HEK293 (cell line): Measurements from ENCODE around the gene TRPM2.

ENCODE experiments used
- CTCF ChIA-PET: fragments of 350-600 bp; formaldehyde crosslinking; extraction: SDS; loops from one replicate; lab custom pipeline; 2021; ENCODE audit warnings: antibody characterized with exemption; lab: Yijun Ruan, JAX
- POLR2A ChIA-PET: fragments of 300-600 bp; formaldehyde crosslinking; extraction: SDS; loops from one replicate; lab custom pipeline; 2020; ENCODE audit warnings: antibody characterized with exemption, inconsistent platforms; lab: Yijun Ruan, JAX
- H3K27ac ChIP-seq: fragments of 200-500 bp; sonication (Bioruptor generic); 2 replicates; pipeline ENCODE4 v1.5.1; 2014; ENCODE audit warnings: low read depth, low read length, control low read depth, inconsistent platforms; ENCODE audit errors: extremely low read depth
- H3K36me3 ChIP-seq, 2 experiments: fragments of 200-500 bp in 1 of 2; sonication (Bioruptor generic) in 1 of 2; 1 replicate in 1 of 2; 2 replicates in 1 of 2; pipeline ENCODE4 v1.5.1; 2014 to 2017; ENCODE audit warnings: inconsistent platforms in 2 of 2, low read length in 2 of 2; ENCODE audit not compliant: control insufficient read depth in 2 of 2, insufficient read depth in 1 of 2
- H3K4me1 ChIP-seq: fragments of 200-500 bp; sonication (Bioruptor generic); 2 replicates; pipeline ENCODE4 v1.5.1; 2014; ENCODE audit warnings: mild to moderate bottlenecking, low read length, inconsistent platforms; ENCODE audit not compliant: control insufficient read depth, insufficient read depth
- H3K4me3 ChIP-seq: 2 replicates; pipeline ENCODE4 v1.5.1; 2011; ENCODE audit warnings: low read depth, mild to moderate bottlenecking, control low read depth, low read length, moderate library complexity
- H3K9me3 ChIP-seq: fragments of 200-500 bp; sonication (Bioruptor generic); 2 replicates; pipeline ENCODE4 v1.5.1; 2014; ENCODE audit warnings: low read depth, low read length, inconsistent platforms; ENCODE audit not compliant: control insufficient read depth, insufficient read depth
- GLI4 ChIP-seq: fragments of 450-650 bp; formaldehyde crosslinking; IDR thresholded peaks from 2 replicates; pipeline ENCODE4 v1.5.1; 2016; ENCODE audit warnings: missing biosample characterization, missing genetic modification characterization
- MEIS1 ChIP-seq: sonication (generic); formaldehyde crosslinking; IDR thresholded peaks from 2 replicates; pipeline ENCODE4 v1.8.1; 2022; ENCODE audit warnings: missing genetic modification reagents, mild to moderate bottlenecking, borderline replicate concordance
- PBX3 ChIP-seq: sonication (generic); formaldehyde crosslinking; IDR thresholded peaks from 2 replicates; pipeline ENCODE4 v1.8.1; 2022; ENCODE audit warnings: mild to moderate bottlenecking, moderate library complexity, missing genetic modification reagents
- SCRT1 ChIP-seq: fragments of 450-650 bp; formaldehyde crosslinking; IDR thresholded peaks from 2 replicates; pipeline ENCODE4 v1.5.1; 2016; ENCODE audit warnings: missing biosample characterization, missing genetic modification characterization, borderline replicate concordance
- TCF7L2 ChIP-seq: IDR thresholded peaks from 2 replicates; pipeline ENCODE4 v1.6.1; 2011; ENCODE audit warnings: low read depth, mild to moderate bottlenecking, inconsistent platforms, low read length, moderate library complexity, borderline replicate concordance
- ZBTB17 ChIP-seq: fragments of 450-650 bp; formaldehyde crosslinking; IDR thresholded peaks from 2 replicates; pipeline ENCODE4 v1.5.1; 2016; ENCODE audit warnings: missing biosample characterization, missing genetic modification characterization
- ZBTB49 ChIP-seq: fragments of 450-650 bp; formaldehyde crosslinking; IDR thresholded peaks from 2 replicates; pipeline ENCODE4 v1.5.1; 2016; ENCODE audit warnings: missing biosample characterization, missing genetic modification characterization, low read depth
- ZBTB7A ChIP-seq: fragments of 450-650 bp; formaldehyde crosslinking; IDR thresholded peaks from 2 replicates; pipeline ENCODE4 v1.5.1; 2016; ENCODE audit warnings: low read depth, missing biosample characterization, missing genetic modification characterization
- ZNF121 ChIP-seq: fragments of 450-650 bp; formaldehyde crosslinking; IDR thresholded peaks from 2 replicates; pipeline ENCODE4 v1.5.1; 2016; ENCODE audit warnings: missing biosample characterization, missing genetic modification characterization
- ZNF140 ChIP-seq: fragments of 450-650 bp; formaldehyde crosslinking; IDR thresholded peaks from 2 replicates; pipeline ENCODE4 v1.5.1; 2016; ENCODE audit warnings: missing biosample characterization, missing genetic modification characterization
- ZNF184 ChIP-seq: fragments of 450-650 bp; IDR thresholded peaks from 2 replicates; pipeline ENCODE4 v1.5.1; 2018; ENCODE audit warnings: missing biosample characterization, mild to moderate bottlenecking, missing genetic modification characterization
- ZNF341 ChIP-seq: fragments of 450-650 bp; formaldehyde crosslinking; IDR thresholded peaks from 2 replicates; pipeline ENCODE4; 2016; ENCODE audit warnings: low read depth, missing biosample characterization, missing genetic modification characterization
- ZNF366 ChIP-seq: fragments of 450-650 bp; formaldehyde crosslinking; conservative IDR thresholded peaks from 2 replicates; pipeline ENCODE4 v1.5.1; 2016; ENCODE audit warnings: missing biosample characterization, missing genetic modification characterization
- ZNF416 ChIP-seq: fragments of 450-650 bp; formaldehyde crosslinking; IDR thresholded peaks from 2 replicates; pipeline ENCODE4 v1.5.1; 2016; ENCODE audit warnings: missing biosample characterization, missing genetic modification characterization
- ZNF549 ChIP-seq: fragments of 450-650 bp; IDR thresholded peaks from 2 replicates; pipeline ENCODE4 v1.5.1; 2018; ENCODE audit warnings: missing biosample characterization, missing genetic modification characterization, mild to moderate bottlenecking, inconsistent platforms, moderate library complexity
- ZNF621 ChIP-seq: fragments of 450-650 bp; formaldehyde crosslinking; IDR thresholded peaks from 2 replicates; pipeline ENCODE4 v1.5.1; 2017; ENCODE audit warnings: missing biosample characterization, missing genetic modification characterization
- ZNF654 ChIP-seq: fragments of 450-650 bp; formaldehyde crosslinking; IDR thresholded peaks from 2 replicates; pipeline ENCODE4 v1.5.1; 2016; ENCODE audit warnings: low read depth, missing biosample characterization, missing genetic modification characterization
- ZSCAN23 ChIP-seq: fragments of 450-650 bp; formaldehyde crosslinking; IDR thresholded peaks from 2 replicates; pipeline ENCODE4 v1.5.1; 2016; ENCODE audit warnings: missing biosample characterization, missing genetic modification characterization
- ZSCAN5A ChIP-seq: fragments of 450-650 bp; formaldehyde crosslinking; IDR thresholded peaks from 2 replicates; pipeline ENCODE4 v1.5.1; 2016; ENCODE audit warnings: missing biosample characterization, missing genetic modification characterization
- ZXDB ChIP-seq: fragments of 450-650 bp; formaldehyde crosslinking; IDR thresholded peaks from 2 replicates; pipeline ENCODE4 v1.5.1; 2016; ENCODE audit warnings: missing biosample characterization, missing genetic modification characterization

TRPM2 gene

GRCh38 chr21:44381874-44382273 lies 28.5 kb downstream of the TRPM2 start:
- no peaks in the 10 kb centered on the region for H3K4me1 ChIP-seq
- ChIA-PET POLR2A (no interaction called here), CTCF (interaction anchor here (0.6 kb wide), 1 partner anchor 18 kb away, joined by 4 read pairs; no protein-coding TSS in a partner anchor)
- H3K9me3 ChIP-seq = no peaks in the 10 kb centered on the region
- H3K27ac ChIP-seq = no peak overlapping the region
- H3K36me3 ChIP-seq = no peaks in the 10 kb centered on the region
- no peak overlapping the region for H3K4me3 ChIP-seq
- no peak for TF ChIP-seq ZNF140
- TF ChIP-seq ZBTB17 = peak; percentile 77
- TF ChIP-seq ZSCAN23 (tag by site-specific recombination) = no peak
- no peak for TF ChIP-seq PBX3 (CRISPR knock-in tag)
- TF ChIP-seq ZBTB49 (tag by site-specific recombination) = no peak
- TF ChIP-seq ZNF621 (tag by site-specific recombination) = no peak
- TF ChIP-seq ZSCAN5A (tag by site-specific recombination) = no peak
- no peak for TF ChIP-seq ZBTB7A (tag by site-specific recombination)
- TF ChIP-seq ZNF184 (tag by site-specific recombination) = no peak
- TF ChIP-seq ZNF366 (tag by site-specific recombination) = peak; percentile 93

- Histone ChIP-seq H3K27ac (no peak overlapping the region), H3K36me3 (no peaks in the 10 kb centered on the region), H3K4me1 (no peaks in the 10 kb centered on the region), H3K9me3 (no peaks in the 10 kb centered on the region), H3K4me3 (no peak overlapping the region)
- TF ChIP-seq ZNF341 (tag by site-specific recombination) (no peak), ZNF121 (tag by site-specific recombination) (no peak), TCF7L2 (no peak), ZNF549 (tag by site-specific recombination) (no peak), SCRT1 (no peak), GLI4 (tag by site-specific recombination) (no peak), ZNF416 (tag by site-specific recombination) (no peak), ZXDB (no peak), ZNF654 (tag by site-specific recombination) (no peak), MEIS1 (CRISPR knock-in tag) (no peak)
- CTCF ChIA-PET = interaction anchor here (0.8 kb wide), 1 partner anchor 106 kb away, joined by 6 read pairs; no protein-coding TSS in a partner anchor
- POLR2A ChIA-PET = no interaction called here
These were observed 29.1 kb downstream of the TRPM2 start for GRCh38 chr21:44382536-44382935.
